CD8-positive, alpha-beta memory T cell (primary cell): Measurements from ENCODE around the gene PPIG. TPM values are rescaled to one million over a fixed set of nuclear protein-coding genes. Genes with fewer than 3 reads are reported as not detected.
"Not testable (repeated sequence)": the region's sequence is repeated elsewhere in the genome, so short reads cannot be mapped to it uniquely, and the experiment has no call there.

ENCODE experiments used
- CTCF ChIA-PET: fragments of 350-600 bp; sonication (Branson Sonifier 250); formaldehyde crosslinking; loops from one replicate; lab custom pipeline; 2021; ENCODE audit warnings: antibody characterized with exemption; lab: Charles Lee
- POLR2A ChIA-PET: fragments of 350-600 bp; sonication (Branson Sonifier 250); formaldehyde crosslinking; loops from one replicate; lab custom pipeline; 2021; ENCODE audit warnings: antibody characterized with exemption; lab: Charles Lee
- DNase-seq, 5 donors: peaks; one replicate each; pipeline versions ENCODE4 v3.0.0 to v3.0.0-alpha.2; 2020 to 2022; ENCODE audit warnings: mixed read lengths in 1 of 5
- H3K27ac ChIP-seq: one replicate; pipeline ENCODE4 v1.7.0; 2013; ENCODE audit warnings: low read depth, mild to moderate bottlenecking, low read length, moderate library complexity
- H3K27me3 ChIP-seq: 2 replicates; pipeline ENCODE4 v1.7.0; 2013; ENCODE audit warnings: low read length, mild to moderate bottlenecking; ENCODE audit not compliant: insufficient read depth, poor library complexity, severe bottlenecking
- H3K36me3 ChIP-seq: 2 replicates; pipeline ENCODE4 v1.7.0; 2013; ENCODE audit warnings: mild to moderate bottlenecking, low read length, moderate library complexity; ENCODE audit not compliant: insufficient read depth
- H3K4me1 ChIP-seq: 2 replicates; pipeline ENCODE4 v1.7.0; 2013; ENCODE audit warnings: mild to moderate bottlenecking, low read length, moderate library complexity; ENCODE audit not compliant: insufficient read depth
- H3K4me3 ChIP-seq: 2 replicates; pipeline ENCODE4 v1.7.0; 2013; ENCODE audit warnings: mild to moderate bottlenecking, low read length
- H3K9me3 ChIP-seq: 2 replicates; pipeline ENCODE4 v1.7.0; 2013; ENCODE audit warnings: mild to moderate bottlenecking, low read length
- H3K27ac Mint-ChIP-seq, 8 donors: one replicate each; pipeline ENCODE4 v1.8.0; 2020 to 2021; ENCODE audit warnings: mixed read lengths in 8 of 8, mild to moderate bottlenecking in 6 of 8, inconsistent platforms in 3 of 8, moderate library complexity in 3 of 8
- H3K27me3 Mint-ChIP-seq, 2 donors: one replicate each; pipeline ENCODE4 v1.8.0; 2020 to 2021; ENCODE audit warnings: mixed read lengths in 2 of 2, mild to moderate bottlenecking in 1 of 2, moderate library complexity in 1 of 2
- H3K36me3 Mint-ChIP-seq, 3 donors: one replicate each; pipeline ENCODE4 v1.8.0; 2020 to 2021; ENCODE audit warnings: mixed read lengths in 3 of 3, inconsistent platforms in 1 of 3, mild to moderate bottlenecking in 1 of 3
- H3K4me1 Mint-ChIP-seq, 3 donors: one replicate each; pipeline ENCODE4 v1.8.0; 2020 to 2021; ENCODE audit warnings: mixed read lengths in 3 of 3, inconsistent platforms in 1 of 3, mild to moderate bottlenecking in 1 of 3
- H3K4me3 Mint-ChIP-seq, 7 donors: one replicate each; pipeline ENCODE4 v1.8.0; 2020 to 2021; ENCODE audit warnings: mixed read lengths in 7 of 7, mild to moderate bottlenecking in 6 of 7, moderate library complexity in 4 of 7, inconsistent platforms in 2 of 7
- H3K9me3 Mint-ChIP-seq, 5 donors: one replicate each; pipeline ENCODE4 v1.8.0; 2020 to 2022; ENCODE audit warnings: mixed read lengths in 5 of 5, mild to moderate bottlenecking in 3 of 5, moderate library complexity in 2 of 5, inconsistent platforms in 1 of 5
- polyA plus RNA-seq: library from polyadenylated mRNA; unstranded; fragments of 300-500 nt; fragmentation: Illumina TruSeq; gene quantifications from one replicate; pipeline ENCODE4 v1.2.3, GENCODE V29; 2021
- total RNA-seq, 2 experiments: library from RNA; stranded (reverse); gene quantifications; one replicate each; pipeline ENCODE4 v1.2.3, GENCODE V29; 2021

Gene PPIG
- total and polyA plus RNA-seq, 3 experiments from 2014 or later: 60.7 to 87.2 (median 65.7) TPM

- no peak for DNase-seq
- Mint-ChIP-seq H3K4me3 (peak overlapping the region; percentile 93 to 100 (median 97)), H3K4me1 (peaks cover 23 to 33% (median 30%) of the 10 kb centered on the region in 3 donors), H3K27ac (peak overlapping the region; percentile 80 to 99 (median 95)), H3K27me3 (peaks cover 3 to 4% of the 10 kb centered on the region in 2 donors), H3K36me3 (peaks cover 0 to 16% (median 0%) of the 10 kb centered on the region in 3 donors), H3K9me3 (no peaks in the 10 kb centered on the region)
- POLR2A ChIA-PET: interaction anchor here (1.0 to 1.6 kb wide), 2 partner anchors 10 to 225 kb away, joined by 4 to 5 read pairs; partner anchors contain the start of genes PPIG and SSB
- peak overlapping the region; percentile 78 for H3K4me3 ChIP-seq
- H3K27me3 ChIP-seq: no peaks in the 10 kb centered on the region
- H3K36me3 ChIP-seq: no peaks in the 10 kb centered on the region
- peaks cover 5% of the 10 kb centered on the region for H3K4me1 ChIP-seq
- CTCF ChIA-PET: interaction anchor here (1.1 kb wide), 2 partner anchors 95 to 218 kb away, joined by 3 to 4 read pairs; partner anchors contain the start of gene BBS5
- H3K27ac ChIP-seq: peak overlapping the region; percentile 66
- H3K9me3 ChIP-seq: no peaks in the 10 kb centered on the region
Observed at GRCh38 chr2:169573974-169574299, 10.2 kb upstream of the PPIG start.

- H3K36me3 ChIP-seq, H3K27ac ChIP-seq, H3K4me1 ChIP-seq, DNase-seq, H3K27me3 ChIP-seq, H3K27ac Mint-ChIP-seq, CTCF ChIA-PET, H3K9me3 Mint-ChIP-seq, H3K9me3 ChIP-seq, H3K4me3 ChIP-seq, H3K27me3 Mint-ChIP-seq: not testable (repeated sequence)
- POLR2A ChIA-PET: interaction anchor here (1.6 kb wide), 1 partner anchor 10 kb away, joined by 5 read pairs; the partner anchor contains the start of gene PPIG
- H3K4me3 Mint-ChIP-seq: peak overlapping the region in 1 of 7 donors; percentile 59
- H3K4me1 Mint-ChIP-seq: peaks cover 20 to 30% (median 29%) of the 10 kb centered on the region in 3 donors
- H3K36me3 Mint-ChIP-seq: peaks cover 0 to 12% (median 0%) of the 10 kb centered on the region in 3 donors
Observed at GRCh38 chr2:169574539-169574938, 9.6 kb upstream of the PPIG start.

- POLR2A ChIA-PET: interaction anchor here (1.6 kb wide), 1 partner anchor 9 kb away, joined by 5 read pairs; the partner anchor contains the start of gene PPIG
- H3K4me3 Mint-ChIP-seq: not testable (repeated sequence)
Observed at GRCh38 chr2:169575264-169575663, 8.9 kb upstream of the PPIG start.

GRCh38 chr2:169579044-169579443, 5.1 kb upstream of the PPIG start:
- H3K27ac ChIP-seq: no peak overlapping the region
- H3K27me3 ChIP-seq: no peaks in the 10 kb centered on the region
- Mint-ChIP-seq H3K27me3 (peaks cover 3 to 4% of the 10 kb centered on the region in 2 donors), H3K9me3 (peaks cover 0 to 2% (median 0%) of the 10 kb centered on the region in 5 donors), H3K4me3 (peak overlapping the region in 1 of 7 donors; percentile 30), H3K4me1 (peaks cover 2 to 3% (median 3%) of the 10 kb centered on the region in 3 donors), H3K27ac (no peak overlapping the region), H3K36me3 (peaks cover 0 to 2% (median 2%) of the 10 kb centered on the region in 3 donors)
- CTCF ChIA-PET: no interaction called here
- no peaks in the 10 kb centered on the region for H3K9me3 ChIP-seq
- H3K4me3 ChIP-seq: no peak overlapping the region
- POLR2A ChIA-PET: interaction anchor here (0.7 kb wide), 1 partner anchor 110 kb away, joined by 4 read pairs; no protein-coding TSS in a partner anchor
- no peaks in the 10 kb centered on the region for H3K4me1 ChIP-seq
- DNase-seq: no peak
- no peaks in the 10 kb centered on the region for H3K36me3 ChIP-seq

More at GRCh38 chr2:169575264-169575663, 8.9 kb upstream of the PPIG start:
- H3K36me3 Mint-ChIP-seq, DNase-seq, H3K27me3 ChIP-seq, H3K4me3 ChIP-seq, H3K27ac ChIP-seq, H3K27ac Mint-ChIP-seq, H3K9me3 Mint-ChIP-seq, H3K4me1 ChIP-seq, H3K27me3 Mint-ChIP-seq, CTCF ChIA-PET, H3K9me3 ChIP-seq, H3K36me3 ChIP-seq: not testable (repeated sequence)
- H3K4me1 Mint-ChIP-seq: peaks cover 15 to 24% (median 23%) of the 10 kb centered on the region in 3 donors

- H3K27ac ChIP-seq, H3K9me3 Mint-ChIP-seq, H3K27me3 ChIP-seq, H3K4me3 ChIP-seq, H3K9me3 ChIP-seq, CTCF ChIA-PET, DNase-seq, H3K36me3 ChIP-seq, H3K27me3 Mint-ChIP-seq: not testable (repeated sequence)
- POLR2A ChIA-PET: interaction anchor here (0.5 kb wide), 1 partner anchor 15 kb away, joined by 6 read pairs; no protein-coding TSS in a partner anchor
- peaks cover 22% of the 10 kb centered on the region for H3K4me1 ChIP-seq
- Mint-ChIP-seq H3K4me1 (peaks cover 25 to 38% (median 33%) of the 10 kb centered on the region in 3 donors), H3K36me3 (peaks cover 0 to 17% (median 2%) of the 10 kb centered on the region in 3 donors), H3K27ac (peak overlapping the region in 7 of 8 donors; percentile 8 to 100 (median 73)), H3K4me3 (peak overlapping the region in 4 of 7 donors; percentile 2 to 66 (median 30))
Observed at GRCh38 chr2:169582552-169583266, 1.4 kb upstream of the PPIG start.

- H3K4me3 Mint-ChIP-seq: peak overlapping the region in 6 of 7 donors; percentile 10 to 100 (median 76)
- peaks cover 0 to 19% (median 2%) of the 10 kb centered on the region in 3 donors for H3K36me3 Mint-ChIP-seq
- Histone ChIP-seq H3K4me3 (no peak overlapping the region), H3K4me1 (peaks cover 22% of the 10 kb centered on the region), H3K36me3 (no peaks in the 10 kb centered on the region), H3K27ac (peak overlapping the region; percentile 99), H3K27me3 (no peaks in the 10 kb centered on the region), H3K9me3 (no peaks in the 10 kb centered on the region)
- peaks cover 28 to 42% (median 38%) of the 10 kb centered on the region in 3 donors for H3K4me1 Mint-ChIP-seq
- H3K27me3 Mint-ChIP-seq: peaks cover 0 to 3% of the 10 kb centered on the region in 2 donors
- POLR2A ChIA-PET: interaction anchor here (2.1 kb wide), 2 partner anchors 9 to 11 kb away, joined by 5 to 9 read pairs; no protein-coding TSS in a partner anchor
- no peak for DNase-seq
- peaks cover 0 to 5% (median 0%) of the 10 kb centered on the region in 5 donors for H3K9me3 Mint-ChIP-seq
- peak overlapping the region; percentile 32 to 100 (median 99) for H3K27ac Mint-ChIP-seq
- CTCF ChIA-PET: no interaction called here
Observed at GRCh38 chr2:169583518-169583917, 633 bp upstream of the PPIG start.

GRCh38 chr2:169585673-169586072, 1.5 kb downstream of the PPIG start:
- peak overlapping the region; percentile 99 to 100 (median 100) for H3K27ac Mint-ChIP-seq
- ChIA-PET CTCF (interaction anchor here (0.6 kb wide), 2 partner anchors 12 to 241 kb away, joined by 3 read pairs; no protein-coding TSS in a partner anchor), POLR2A (interaction anchor here (1.5 kb wide), 1 partner anchor 213 kb away, joined by 15 read pairs; the partner anchor contains the start of gene SSB)
- H3K27me3 Mint-ChIP-seq: no peaks in the 10 kb centered on the region
- H3K36me3 Mint-ChIP-seq: peaks cover 0 to 24% (median 4%) of the 10 kb centered on the region in 3 donors
- peak overlapping the region; percentile 96 to 100 (median 99) for H3K4me3 Mint-ChIP-seq
- Histone ChIP-seq H3K27me3 (no peaks in the 10 kb centered on the region), H3K36me3 (no peaks in the 10 kb centered on the region), H3K27ac (peak overlapping the region; percentile 99), H3K4me1 (peaks cover 28% of the 10 kb centered on the region), H3K9me3 (no peaks in the 10 kb centered on the region), H3K4me3 (peak overlapping the region; percentile 99)
- no peak for DNase-seq
- H3K4me1 Mint-ChIP-seq: peaks cover 42 to 62% (median 56%) of the 10 kb centered on the region in 3 donors
- peaks cover 0 to 5% (median 0%) of the 10 kb centered on the region in 5 donors for H3K9me3 Mint-ChIP-seq
